SU-DHL-6 (cell line): Measurements from ENCODE around the gene WNT3A.

ENCODE experiments used
- CTCF ChIP-seq: fragments of 200-600 bp; sonication (generic); IDR thresholded peaks from one replicate; pipeline ENCODE4 v1.5.1; 2017; ENCODE audit warnings: antibody characterized with exemption, mild to moderate bottlenecking, low read length, moderate library complexity; ENCODE audit not compliant: insufficient read depth, poor library complexity, severe bottlenecking
- EZH2phosphoT487 ChIP-seq: fragments of 200-600 bp; sonication (generic), shearing (Covaris generic); conservative IDR thresholded peaks from 2 replicates; pipeline ENCODE4 v1.6.1; 2018; ENCODE audit warnings: mild to moderate bottlenecking, antibody characterized with exemption, low read length, moderate library complexity, mixed read lengths

DNA sequence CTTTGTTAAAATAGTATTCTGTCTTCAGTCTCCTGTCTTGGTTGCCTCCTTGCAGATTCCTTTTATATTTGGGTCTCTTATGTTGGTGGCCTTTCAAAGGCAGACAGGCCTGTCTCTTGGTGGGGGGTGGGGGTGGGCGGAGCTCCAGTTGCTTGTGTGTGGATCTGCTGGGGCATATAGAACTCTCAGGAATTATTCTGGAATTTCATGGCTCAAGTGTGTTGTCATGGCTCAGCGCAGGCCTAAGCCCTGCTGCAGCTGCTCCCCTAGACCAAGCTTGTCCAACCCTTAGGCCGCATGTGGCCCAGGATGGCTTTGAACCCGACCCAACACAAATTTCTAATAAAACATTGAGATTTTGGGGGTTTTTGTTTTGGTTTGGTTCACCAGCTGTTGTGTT is 88.4 kb downstream of the WNT3A start:
- TF ChIP-seq CTCF (no peak), EZH2phosphoT487 (no peak)
